Measurements from ENCODE around the gene ANG. TPM values are rescaled to one million over a fixed set of nuclear protein-coding genes. Genes with fewer than 3 reads are reported as not detected.

ANG gene
- total RNA-seq, 4 donors from 2014 or later = 31.2 to 41.9 (median 39.5) TPM

GRCh38 chr14:20742132-20742531 is 53.6 kb downstream of the ANG start:
- no peaks in the 10 kb centered on the region for H3K4me1 ChIP-seq
- WGBS, 2 donors = 87 to 91% methylated on average over 4 of the region's 4 CpGs
- DNase-seq (ENCODE audit: low spot score in 2 of 2) = no peak
- no peaks in the 10 kb centered on the region for H3K36me3 ChIP-seq
- H3K4me3 ChIP-seq = no peak overlapping the region
- no peak overlapping the region for H3K27ac ChIP-seq
- H3K9me3 ChIP-seq = no peaks in the 10 kb centered on the region
- no peaks in the 10 kb centered on the region for H3K27me3 ChIP-seq
- no peak for TF ChIP-seq EP300 (IDR thresholded peaks at IDR 0.05)
- TF ChIP-seq, protein P1, sequence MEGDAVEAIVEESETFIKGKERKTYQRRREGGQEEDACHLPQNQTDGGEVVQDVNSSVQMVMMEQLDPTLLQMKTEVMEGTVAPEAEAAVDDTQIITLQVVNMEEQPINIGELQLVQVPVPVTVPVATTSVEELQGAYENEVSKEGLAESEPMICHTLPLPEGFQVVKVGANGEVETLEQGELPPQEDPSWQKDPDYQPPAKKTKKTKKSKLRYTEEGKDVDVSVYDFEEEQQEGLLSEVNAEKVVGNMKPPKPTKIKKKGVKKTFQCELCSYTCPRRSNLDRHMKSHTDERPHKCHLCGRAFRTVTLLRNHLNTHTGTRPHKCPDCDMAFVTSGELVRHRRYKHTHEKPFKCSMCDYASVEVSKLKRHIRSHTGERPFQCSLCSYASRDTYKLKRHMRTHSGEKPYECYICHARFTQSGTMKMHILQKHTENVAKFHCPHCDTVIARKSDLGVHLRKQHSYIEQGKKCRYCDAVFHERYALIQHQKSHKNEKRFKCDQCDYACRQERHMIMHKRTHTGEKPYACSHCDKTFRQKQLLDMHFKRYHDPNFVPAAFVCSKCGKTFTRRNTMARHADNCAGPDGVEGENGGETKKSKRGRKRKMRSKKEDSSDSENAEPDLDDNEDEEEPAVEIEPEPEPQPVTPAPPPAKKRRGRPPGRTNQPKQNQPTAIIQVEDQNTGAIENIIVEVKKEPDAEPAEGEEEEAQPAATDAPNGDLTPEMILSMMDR (IDR thresholded peaks at IDR 0.05) = no peak

- H3K4me3 ChIP-seq = no peak overlapping the region
- TF ChIP-seq POLR2A (IDR thresholded peaks at IDR 0.05) = no peak
- no peak for TF ChIP-seq EP300 (IDR thresholded peaks at IDR 0.05)
- TF ChIP-seq, protein P1 (IDR thresholded peaks at IDR 0.05) = no peak
- H3K9me3 ChIP-seq = no peaks in the 10 kb centered on the region
- H3K36me3 ChIP-seq = no peaks in the 10 kb centered on the region
- H3K4me1 ChIP-seq = no peaks in the 10 kb centered on the region
- no peaks in the 10 kb centered on the region for H3K27me3 ChIP-seq
- DNase-seq (ENCODE audit: low spot score in 2 of 2) = no peak
- 89 to 90% methylated on average over 2 of the region's 2 CpGs for WGBS, 2 donors
- H3K27ac ChIP-seq = no peak overlapping the region
These were observed 55.0 kb downstream of the ANG start for GRCh38 chr14:20743556-20743955.

Small RNAs within 50 kb of the gene (small RNA-seq; reads per million reads assigned to genes)
- gene RF00019 = not detected

Other genes with a start within 250 kb of the ANG start
- gene OSGEP, start 234.0 kb upstream of the ANG start, total RNA-seq = 100 to 1,000 TPM in 1 of 4 donors, 10 to 100 TPM in 3; 58.4 to 115 (median 70.6) TPM
- 100 to 1,000 TPM; 125 to 134 (median 131) TPM for gene APEX1, start 233.5 kb upstream of the ANG start, total RNA-seq
- gene PIP4P1, start 227.3 kb upstream of the ANG start, total RNA-seq = 10 to 100 TPM; 11.8 to 29.7 (median 23.9) TPM
- gene PNP, start 219.4 kb upstream of the ANG start, total RNA-seq = 10 to 100 TPM; 17.0 to 37.5 (median 27.6) TPM
- gene RNASE10, start 183.2 kb upstream of the ANG start, total RNA-seq = under 1 TPM in 1 of 4 donors, not detected in 3; 0.44 TPM
- gene RNASE9, start 127.7 kb upstream of the ANG start, total RNA-seq = not detected
- gene RNASE11, start 100.8 kb upstream of the ANG start, total RNA-seq = not detected
- not detected for gene RNASE12, start 97.4 kb upstream of the ANG start, total RNA-seq
- not detected for gene OR6S1, start 47.1 kb upstream of the ANG start, total RNA-seq
- 100 to 1,000 TPM in 2 of 4 donors, 10 to 100 TPM in 2; 90.9 to 193 (median 118) TPM for gene RNASE4, start 4.2 kb upstream of the ANG start, total RNA-seq
- gene EDDM3A, start 57.1 kb downstream of the ANG start, total RNA-seq = not detected
- not detected for gene EDDM3B, start 79.6 kb downstream of the ANG start, total RNA-seq
- 10 to 100 TPM in 3 of 4 donors, 1 to 10 TPM in 1; 8.7 to 17.0 (median 13.6) TPM for gene RNASE6, start 92.5 kb downstream of the ANG start, total RNA-seq
- 100 to 1,000 TPM; 245 to 430 (median 379) TPM for gene RNASE1, start 114.1 kb downstream of the ANG start, total RNA-seq
- gene RNASE3, start 202.6 kb downstream of the ANG start, total RNA-seq = under 1 TPM in 1 of 4 donors, not detected in 3; 0.63 TPM